HG03432 (cell line): ENCODE results near the gene TNIP1.
A peak's percentile ranks its signal among the peaks of the same experiment; 100 is the strongest.

Experiments used
- ATAC-seq: cut with Tn5 transposase; IDR thresholded peaks from one replicate; pipeline ENCODE4 v1.9.1; 2021; ENCODE audit warnings: mild to moderate bottlenecking, moderate library complexity; ENCODE audit not compliant: unreplicated experiment

Gene TNIP1

DNA sequence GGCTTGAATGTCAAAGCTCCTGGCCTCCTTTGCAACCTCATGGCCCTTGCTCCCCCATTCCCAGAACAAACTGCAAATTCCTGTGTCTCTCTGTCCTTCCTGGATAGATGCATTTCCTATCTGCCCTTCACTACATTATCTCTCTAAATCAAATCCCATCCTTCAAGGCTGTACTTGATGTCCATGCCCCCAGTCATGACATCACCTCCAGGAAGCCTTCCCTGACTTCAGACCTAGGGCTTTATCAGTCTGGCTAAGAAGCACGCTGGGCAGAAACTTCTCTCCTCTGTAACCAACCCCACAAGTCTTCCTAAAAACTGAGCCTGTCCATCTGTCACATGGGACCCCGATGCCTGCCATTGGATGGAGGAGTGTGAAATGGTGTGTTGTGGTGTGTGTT is 25.7 kb upstream of the TNIP1 start:
- ATAC-seq, result no peak

DNA sequence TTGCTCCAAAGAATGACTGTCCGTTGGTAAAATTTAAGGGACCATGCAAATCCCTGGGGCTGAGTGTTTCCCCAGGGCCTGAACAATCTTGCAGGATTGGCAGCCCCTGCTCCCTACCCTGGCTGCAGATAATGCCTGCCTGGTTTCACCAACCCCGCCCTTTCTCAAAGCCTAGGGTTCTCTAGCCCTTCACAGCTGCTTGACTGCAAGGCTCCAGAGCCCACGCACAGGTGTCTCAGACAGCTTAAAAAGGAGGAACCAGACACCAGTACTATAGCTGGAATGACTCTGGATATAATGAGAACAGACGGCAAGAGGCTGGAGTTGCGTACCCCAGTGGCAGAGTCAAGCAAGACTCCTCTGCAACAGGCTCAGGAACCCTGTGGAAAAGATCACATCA is 25.2 kb upstream of the TNIP1 start:
- no peak for ATAC-seq

DNA sequence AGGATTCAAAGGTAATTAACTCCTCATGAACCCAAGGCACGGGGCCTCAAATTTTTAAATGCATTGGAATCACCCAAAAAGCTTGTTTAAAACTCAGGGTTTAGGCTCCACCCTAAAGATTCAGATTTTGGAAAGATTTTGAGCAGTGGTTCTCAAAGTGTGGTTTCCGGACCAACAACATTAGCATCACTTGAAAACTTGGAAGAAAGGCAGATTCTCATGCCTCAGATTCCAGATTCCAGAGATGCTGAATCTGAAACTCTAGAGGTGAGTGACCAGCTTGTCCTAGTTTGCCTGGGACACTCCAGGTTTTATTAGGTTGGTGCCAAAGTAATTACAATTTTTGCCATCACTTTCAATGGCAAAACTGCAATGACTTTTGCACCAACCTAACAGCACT is 24.7 kb upstream of the TNIP1 start:
- no peak for ATAC-seq

DNA sequence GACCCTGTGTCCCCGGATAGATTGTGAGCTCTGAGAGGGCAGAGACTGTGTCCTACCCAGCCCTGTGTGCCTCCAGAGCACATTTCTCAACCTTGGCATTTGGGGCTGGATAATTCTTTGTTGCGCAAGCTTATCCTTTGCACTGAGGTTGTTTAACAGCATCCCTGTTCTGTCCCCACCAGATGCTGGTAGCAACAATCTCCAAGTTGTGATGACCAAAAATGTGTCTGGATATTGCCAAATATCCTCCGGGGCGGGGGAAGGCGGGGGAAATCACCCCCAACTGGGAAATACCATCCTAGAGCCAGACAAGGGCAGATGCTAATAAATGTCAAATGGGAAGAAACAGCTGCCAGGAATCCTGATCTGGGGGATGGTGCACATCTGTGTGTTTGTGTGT is 24.0 kb upstream of the TNIP1 start:
- no peak for ATAC-seq

DNA sequence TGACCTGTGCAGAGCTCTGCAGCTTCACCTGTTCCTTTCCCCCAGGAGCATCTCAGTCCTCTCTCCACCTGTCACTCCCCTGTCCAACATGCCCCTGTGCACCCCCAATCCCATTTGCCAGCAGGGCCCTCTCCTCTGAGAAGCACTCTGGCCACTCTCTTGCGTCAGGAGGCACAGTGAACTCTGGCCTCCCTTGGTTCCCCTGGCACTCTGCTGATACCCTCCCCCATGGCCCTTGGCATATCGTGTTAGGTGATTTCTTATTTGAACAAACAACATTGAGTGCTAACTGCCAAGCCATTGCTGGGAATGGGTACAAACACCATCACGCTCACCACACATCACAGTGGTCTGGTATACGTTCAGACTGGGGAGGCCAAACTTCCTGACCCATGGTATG is 20.9 kb upstream of the TNIP1 start:
- no peak for ATAC-seq

DNA sequence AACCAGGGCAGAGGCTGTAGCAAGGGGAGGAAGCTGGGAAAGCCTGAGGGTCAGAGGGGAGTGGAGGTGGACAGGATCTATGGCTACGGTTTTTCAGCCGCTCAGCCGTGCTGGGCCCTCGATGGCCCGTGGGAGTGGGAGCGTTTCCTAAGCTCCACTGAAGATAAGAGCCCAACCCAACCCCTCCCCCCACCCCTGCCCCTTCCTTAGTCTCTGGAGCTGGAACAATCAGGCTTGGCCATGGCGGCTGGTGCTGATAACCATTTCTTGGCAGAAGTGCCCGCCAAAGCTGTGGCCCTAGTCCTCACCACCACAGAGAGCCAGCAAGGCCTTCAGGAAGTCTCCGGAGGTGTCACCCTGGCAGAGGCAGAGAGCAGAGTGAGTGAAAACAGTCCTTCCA is 20.3 kb upstream of the TNIP1 start:
- no peak for ATAC-seq

DNA sequence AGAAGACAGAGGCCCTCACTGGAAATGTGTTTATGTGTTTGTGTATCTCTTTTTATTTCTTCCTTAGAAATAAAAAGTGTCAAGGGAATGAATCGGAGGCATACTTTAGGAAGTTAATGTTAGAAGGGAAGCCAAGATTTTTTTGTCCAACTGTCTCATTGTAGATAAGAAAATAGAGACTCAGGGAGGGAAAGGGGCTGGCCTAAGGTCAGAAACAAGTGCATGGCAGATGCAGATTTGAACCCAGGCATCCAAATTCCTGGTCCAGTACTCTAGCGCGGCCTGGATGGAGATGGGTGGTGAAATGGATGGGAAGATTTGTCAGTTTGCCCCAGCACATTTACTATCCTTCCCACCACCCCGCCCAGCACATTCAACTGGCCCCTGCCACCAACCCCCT is 19.8 kb upstream of the TNIP1 start:
- ATAC-seq, result no peak

DNA sequence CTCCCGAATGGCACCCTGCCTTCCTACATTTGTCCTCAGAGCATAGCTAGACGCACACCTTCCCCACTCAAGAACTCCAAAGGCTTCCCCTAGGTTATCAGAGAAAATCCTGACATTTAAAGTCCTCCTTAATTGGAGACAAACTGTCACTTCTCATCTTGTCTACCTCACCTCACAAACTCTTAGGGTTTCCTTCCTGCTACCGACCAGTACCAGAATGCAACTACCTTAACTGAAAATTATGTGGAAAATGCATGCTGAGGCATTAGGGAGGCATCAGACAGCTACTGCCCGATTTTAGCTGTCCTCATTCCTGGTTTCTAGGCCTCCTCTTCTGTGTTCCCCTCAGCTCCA is 17.9 kb upstream of the TNIP1 start:
- ATAC-seq, result no peak

DNA sequence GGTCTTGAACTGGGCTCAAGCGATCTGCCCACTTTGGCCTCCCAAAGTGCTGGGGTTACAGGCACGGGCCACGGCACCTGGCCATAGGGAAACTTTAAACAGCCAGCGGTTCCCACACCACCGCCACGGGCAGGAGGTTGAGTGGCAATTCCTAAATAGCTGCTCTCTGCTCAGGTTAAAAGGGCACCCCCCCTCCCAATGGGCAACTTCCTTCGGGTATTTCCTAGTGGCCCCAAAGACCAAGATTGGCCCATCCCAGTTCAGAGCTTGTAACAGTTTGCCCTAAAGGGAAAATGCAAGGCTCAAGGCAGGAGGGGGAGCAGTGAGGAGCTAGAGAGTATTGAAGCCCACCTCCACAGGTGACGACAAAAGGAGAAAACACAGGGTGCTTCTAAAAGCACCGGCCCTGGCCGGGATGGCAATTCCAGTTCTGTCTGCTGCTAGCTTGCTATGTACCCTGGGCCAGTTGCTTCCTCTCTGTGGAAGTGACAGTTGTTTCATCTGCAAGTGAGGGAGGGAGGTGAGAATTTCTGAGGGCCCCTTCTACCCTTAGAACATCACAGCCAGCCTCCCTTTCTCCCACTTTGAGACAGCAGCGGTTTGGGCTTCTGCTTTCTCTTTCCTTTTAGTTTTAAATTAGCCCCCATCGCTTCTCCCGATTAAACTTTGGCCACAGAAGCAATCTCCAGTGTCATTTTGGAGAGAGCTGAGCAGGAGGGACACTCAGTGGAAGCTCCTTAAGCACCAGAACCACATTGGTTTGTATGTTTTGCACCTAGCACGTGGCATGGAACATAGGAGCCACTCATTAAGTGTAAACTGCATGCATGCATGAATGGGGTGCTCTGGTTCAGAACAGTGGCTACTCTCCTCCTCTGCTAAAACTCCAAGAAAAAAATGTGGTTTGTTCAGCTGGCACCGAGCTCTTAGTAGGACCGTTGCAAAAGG is 17.3 kb upstream of the TNIP1 start:
- peak; percentile 59 for ATAC-seq

DNA sequence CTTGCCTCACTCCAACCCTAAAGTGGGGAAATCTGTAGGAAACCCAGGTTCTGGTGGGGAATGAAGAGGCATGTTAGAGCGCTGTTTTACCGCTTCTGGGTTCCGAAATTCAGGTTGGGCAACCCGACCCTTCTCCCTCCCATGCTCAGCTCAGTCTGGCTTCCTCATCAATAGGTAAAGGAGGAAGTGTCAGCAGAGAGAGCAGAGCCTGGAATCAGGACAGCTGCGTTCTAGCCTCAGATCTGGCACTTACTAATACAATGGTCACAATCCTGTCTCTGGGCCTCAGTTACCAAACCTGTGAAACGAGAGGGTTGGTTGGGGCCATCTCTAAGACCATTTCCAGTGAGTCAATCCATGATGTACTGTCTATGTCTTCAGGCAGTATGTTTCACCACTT is 16.2 kb upstream of the TNIP1 start:
- ATAC-seq, result no peak

DNA sequence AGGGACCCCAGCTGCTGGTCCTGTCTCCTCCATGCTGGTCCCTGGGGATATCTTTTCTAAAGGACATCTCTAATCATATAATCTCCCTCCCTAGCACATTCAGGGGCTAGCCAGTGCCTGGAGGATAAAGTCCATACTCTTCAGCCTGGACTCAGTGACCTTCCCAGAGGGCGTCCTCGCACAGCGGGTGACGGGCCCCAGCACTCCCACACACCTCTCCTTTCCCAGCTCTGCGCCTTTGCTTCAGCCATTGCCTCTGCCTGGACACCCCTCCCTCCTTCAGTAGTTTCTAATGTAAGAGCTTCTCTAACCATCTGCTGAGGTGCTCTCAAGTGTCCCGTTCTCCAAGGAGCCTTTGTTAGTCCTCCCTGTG is 15.2 kb upstream of the TNIP1 start:
- ATAC-seq, result no peak

DNA sequence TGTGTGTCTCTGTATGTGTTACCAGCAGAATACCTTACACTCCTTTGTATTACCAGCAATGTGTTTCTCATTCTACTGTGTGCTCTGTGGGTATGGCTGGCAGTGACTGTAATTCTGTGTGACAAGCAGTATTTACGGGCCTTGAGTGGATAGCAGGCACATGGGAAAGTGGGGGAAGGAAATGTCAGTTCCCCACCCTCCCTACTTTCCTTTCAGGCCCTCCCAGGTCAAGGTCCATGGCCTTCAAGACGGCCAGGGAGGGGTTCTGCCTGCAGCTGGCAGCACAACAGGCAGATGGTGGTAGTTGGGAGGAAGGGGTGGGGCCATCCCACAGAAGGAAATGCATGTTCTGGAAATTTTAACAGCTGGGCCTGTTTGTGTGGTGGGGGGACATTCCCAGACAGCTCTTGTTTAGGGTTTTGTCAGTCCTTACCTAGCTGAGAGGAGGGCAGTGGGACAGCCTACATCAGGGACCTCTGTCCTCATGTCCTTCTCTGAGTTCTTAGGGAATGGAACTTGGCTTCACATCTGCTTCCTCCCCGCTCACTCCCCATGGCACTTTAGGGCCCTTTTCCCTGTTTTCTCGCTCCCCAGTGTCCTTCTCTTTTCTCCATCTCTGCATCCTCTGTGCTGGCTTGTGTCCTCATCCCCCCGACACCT is 14.6 kb upstream of the TNIP1 start:
- ATAC-seq, result no peak

DNA sequence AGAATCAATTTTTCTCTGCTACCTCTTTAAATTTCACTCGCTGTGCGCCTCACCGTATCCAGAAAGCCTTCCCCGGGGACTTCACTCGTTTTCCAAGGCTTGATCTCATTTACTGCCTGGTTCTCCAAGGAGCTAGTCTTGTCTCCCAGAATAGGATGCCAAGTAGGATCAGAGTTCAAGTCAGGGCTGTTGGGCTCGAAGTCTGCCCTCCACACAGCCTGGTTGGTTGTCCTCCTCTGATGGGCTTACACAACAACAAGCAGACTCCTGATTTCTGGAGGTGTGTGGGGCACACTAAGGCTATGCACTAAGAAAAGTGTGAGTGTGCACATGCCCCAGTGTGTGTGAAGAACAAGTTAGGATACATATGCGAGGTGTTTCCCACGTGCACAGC is 14.0 kb upstream of the TNIP1 start:
- no peak for ATAC-seq

DNA sequence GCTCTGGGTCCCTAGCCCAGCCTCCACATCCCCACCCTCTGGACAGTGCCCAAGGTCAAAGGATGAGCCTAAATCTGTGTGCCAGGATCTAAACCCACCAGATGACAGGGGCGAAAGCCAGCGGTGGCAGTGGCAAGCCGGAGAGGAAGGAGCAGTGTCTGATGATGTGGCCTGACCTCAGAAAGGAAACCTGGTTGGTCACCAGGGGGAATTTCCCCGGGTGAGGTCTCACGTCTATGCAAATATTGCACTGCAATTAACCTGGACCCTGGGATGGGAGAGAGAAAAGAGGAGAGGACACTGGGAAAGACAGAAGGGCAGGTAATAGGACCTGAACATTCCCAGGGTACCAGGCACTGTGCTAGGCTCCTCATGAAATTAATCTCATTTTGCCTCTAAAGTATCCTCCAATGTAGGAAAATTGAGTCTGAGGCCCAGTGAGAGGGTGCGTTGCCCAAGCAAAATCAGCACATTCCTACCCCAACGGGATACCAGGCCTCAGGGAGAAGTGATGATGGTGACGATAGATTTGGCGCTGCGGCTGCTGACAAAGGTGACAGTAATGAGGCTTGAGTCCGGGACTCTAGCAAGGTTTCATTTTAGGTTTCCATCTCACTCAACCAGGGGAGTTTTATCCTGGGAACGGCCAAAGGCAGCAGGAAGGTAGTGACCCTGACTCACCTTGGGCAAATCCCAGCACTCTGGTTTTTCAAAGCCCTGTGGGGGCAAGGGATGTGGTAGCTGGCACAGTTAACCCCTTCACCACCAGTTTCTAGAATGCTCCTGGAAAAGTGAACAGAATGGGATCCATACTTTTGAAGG is 13.4 kb upstream of the TNIP1 start:
- ATAC-seq, result peak; percentile 78

DNA sequence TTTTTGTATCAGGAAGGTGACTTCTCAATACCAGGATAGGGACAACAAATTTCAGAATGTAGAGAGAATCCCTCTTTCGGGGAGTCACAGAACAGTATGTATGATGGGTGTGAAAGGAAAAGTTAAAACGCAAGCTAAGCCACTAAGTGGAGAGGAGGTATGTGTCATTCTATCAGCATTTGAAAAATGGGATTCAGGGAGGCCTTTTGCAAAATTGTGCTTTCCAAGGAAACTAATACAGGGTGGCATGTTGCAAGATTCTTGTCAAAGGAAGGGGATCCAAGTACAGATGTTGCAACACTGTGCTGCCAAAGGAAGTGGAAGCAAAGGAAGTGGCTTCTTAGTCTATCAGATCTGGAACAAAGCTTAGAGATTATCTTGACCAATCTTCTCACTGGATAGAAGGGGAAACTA is 12.6 kb upstream of the TNIP1 start:
- peak; percentile 8 for ATAC-seq

DNA sequence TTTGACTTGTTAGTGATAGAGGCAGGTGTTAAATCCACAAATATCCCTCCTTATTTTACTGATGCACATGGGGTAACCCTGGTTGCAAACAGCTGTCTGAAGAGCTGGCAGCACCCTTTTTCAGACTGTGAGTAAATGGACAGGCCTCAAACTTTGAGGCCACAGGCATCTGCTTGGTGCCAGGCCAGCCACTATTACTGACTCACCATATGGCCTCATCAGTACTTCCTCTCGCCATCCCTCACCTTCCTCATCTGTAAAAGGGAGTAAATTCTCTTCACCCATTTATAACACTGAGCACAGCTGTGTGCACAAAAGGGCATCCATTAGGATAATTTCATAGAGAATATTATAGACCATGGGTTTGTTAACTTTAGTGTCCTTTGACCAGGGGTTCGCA is 11.9 kb upstream of the TNIP1 start:
- ATAC-seq, result no peak

DNA sequence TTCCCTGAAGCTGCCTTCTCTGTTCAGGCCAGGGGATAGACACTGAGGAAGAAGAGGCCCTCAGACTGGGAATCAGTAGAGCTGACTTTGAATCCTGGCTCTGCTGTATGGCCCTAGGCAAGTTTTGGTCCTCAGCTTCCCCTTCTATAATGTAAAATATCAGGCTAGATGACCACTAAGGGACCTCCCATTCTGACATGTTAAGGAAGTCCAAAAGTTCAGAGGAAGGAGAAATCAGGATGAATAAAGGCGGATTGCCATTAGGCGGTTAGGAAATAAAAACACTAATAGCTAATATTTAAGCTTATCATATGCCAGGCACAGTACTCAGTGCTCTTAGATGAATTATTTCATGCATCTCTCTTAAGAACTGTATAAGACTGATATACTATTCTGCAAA is 8.9 kb upstream of the TNIP1 start:
- no peak for ATAC-seq

DNA sequence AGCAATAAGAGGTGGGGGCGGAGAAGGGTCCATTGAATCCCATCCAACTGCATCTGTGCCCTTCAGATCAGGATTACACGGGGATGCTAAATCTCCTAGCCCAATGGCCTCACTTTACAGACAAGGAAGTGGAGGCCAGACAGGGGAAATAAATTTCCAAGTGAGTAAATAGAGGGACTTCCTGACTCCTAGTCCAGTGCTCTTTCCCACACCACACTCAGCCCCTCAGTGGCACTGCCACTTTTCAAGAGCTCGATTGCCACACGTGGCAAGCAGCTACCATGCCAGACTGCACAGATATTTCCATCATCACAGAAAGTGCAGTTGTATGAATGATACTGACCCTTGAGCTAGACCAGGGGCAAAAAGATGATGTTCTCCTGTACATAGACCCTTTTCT is 8.2 kb upstream of the TNIP1 start:
- no peak for ATAC-seq

DNA sequence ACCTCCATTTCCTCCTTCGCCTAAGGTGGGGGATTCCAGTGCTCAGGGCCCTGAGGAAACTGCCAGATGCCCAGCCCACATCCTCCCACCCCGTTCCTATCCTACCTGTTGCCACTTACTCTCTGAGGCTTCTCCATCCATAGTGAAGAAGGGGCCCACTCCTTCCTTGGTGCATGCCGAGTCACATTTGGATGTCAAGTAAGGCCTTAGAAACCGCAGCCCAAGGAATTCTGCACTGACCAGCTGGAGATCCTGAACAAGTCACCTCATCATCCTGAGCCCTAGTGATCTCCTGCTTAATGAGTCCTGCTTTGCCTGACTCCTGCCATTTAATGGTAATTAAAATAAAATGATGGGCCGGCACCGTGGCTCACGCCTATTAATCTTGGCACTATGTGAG is 6.7 kb upstream of the TNIP1 start:
- ATAC-seq, result no peak

DNA sequence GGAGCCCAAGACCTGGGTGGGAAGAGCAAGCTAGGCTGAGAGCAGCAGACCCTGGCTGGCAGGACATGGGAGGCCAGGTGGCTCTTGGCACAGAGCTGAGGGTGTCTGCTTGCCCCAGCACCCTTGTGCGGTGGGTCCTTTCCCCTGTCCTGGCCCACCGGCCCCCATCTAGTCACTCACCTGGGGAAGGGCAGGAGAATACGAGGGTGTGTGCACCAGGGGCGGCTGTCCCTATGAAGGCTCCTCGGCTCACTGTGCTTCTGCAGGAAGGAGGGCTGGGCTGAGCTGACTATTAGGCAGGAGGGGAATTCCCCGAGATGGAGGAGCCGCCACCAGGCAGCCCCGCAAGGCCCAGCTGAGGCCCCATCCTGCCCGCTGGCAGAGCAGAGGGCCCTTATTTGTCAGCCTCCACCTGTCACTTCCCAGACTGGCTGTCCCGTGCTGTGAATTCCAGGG is 6.1 kb upstream of the TNIP1 start:
- peak; percentile 80 for ATAC-seq

DNA sequence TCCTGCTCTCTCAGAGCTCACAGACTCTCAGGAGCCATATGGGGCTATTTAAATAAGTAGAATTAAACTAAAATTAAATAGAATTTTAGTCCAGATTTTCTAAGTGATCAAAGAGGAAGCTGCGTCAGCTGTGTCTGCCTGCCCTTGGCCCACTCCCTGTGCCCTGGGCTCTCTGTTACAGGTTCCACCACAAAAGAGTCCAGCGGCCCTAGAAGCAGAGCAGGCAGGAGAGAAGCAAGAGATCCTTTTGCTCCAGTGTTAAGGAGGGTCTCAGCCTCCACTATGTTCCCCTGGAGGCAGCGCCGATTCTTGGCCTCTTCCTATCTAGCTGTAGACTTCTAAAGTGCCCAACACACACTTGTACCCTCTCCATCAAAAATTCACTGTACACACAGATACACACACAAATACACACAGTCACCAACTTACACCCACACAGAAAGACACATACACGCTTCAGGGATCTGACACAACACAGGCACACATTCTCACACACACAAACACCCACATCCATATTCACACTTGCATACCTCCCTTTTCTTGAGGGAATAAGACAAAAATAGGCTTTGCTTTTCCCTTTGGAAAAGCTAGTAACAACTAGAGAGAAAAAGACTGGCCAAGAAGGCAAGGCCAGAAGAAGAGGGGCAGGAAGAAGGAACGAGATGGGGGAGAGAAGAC is 5.5 kb upstream of the TNIP1 start:
- ATAC-seq, result peak; percentile 15
